OCI-LY7 (cell line): ENCODE data around the gene AIFM3.

Experiments
- CTCF ChIP-seq: fragments of 200-600 bp; sonication (generic); conservative IDR thresholded peaks from 2 replicates; pipeline ENCODE4 v1.5.1; 2014; ENCODE audit warnings: mild to moderate bottlenecking, antibody characterized with exemption, low read length, moderate library complexity, mixed read lengths
- EZH2phosphoT487 ChIP-seq: fragments of 200-600 bp; sonication (generic); IDR thresholded peaks from 2 replicates; pipeline ENCODE4 v1.6.1; 2018; ENCODE audit warnings: low read depth, borderline replicate concordance, mild to moderate bottlenecking, mixed run types, antibody characterized with exemption, low read length, moderate library complexity, mixed read lengths

GRCh38 chr22:20928573-20928967 is 38.5 kb upstream of the AIFM3 start:
- no peak for TF ChIP-seq CTCF
- no peak for TF ChIP-seq EZH2phosphoT487
